Epithelial cell of proximal tubule (primary cell): ENCODE results near the gene PVALEF. TPM values are rescaled to one million over a fixed set of nuclear protein-coding genes. Genes with fewer than 3 reads are reported as not detected.
"Not testable (repeated sequence)": the region's sequence is repeated elsewhere in the genome, so short reads cannot be mapped to it uniquely, and the experiment has no call there.

Experiments
- DNase-seq: peaks from one replicate; pipeline ENCODE4 v3.0.0-alpha.2; 2011; ENCODE audit warnings: low read depth
- H3K4me3 ChIP-seq: 2 replicates; pipeline ENCODE4 v1.5.1; 2011; ENCODE audit warnings: low read depth, mild to moderate bottlenecking, low read length
- total RNA-seq: library from RNA; depleted of rRNA; stranded (reverse); fragments of >200 nt; gene quantifications from 2 replicates; pipeline ENCODE4 v1.2.3, GENCODE V29; 2015
- TF ChIP-seq, protein P1 (sequence below): conservative IDR thresholded peaks from 2 replicates; pipeline ENCODE4 v1.5.1; 2012; ENCODE audit warnings: low read depth, mild to moderate bottlenecking, low read length

PVALEF gene
- total RNA-seq, 1 donor from 2014 or later: not detected

DNA sequence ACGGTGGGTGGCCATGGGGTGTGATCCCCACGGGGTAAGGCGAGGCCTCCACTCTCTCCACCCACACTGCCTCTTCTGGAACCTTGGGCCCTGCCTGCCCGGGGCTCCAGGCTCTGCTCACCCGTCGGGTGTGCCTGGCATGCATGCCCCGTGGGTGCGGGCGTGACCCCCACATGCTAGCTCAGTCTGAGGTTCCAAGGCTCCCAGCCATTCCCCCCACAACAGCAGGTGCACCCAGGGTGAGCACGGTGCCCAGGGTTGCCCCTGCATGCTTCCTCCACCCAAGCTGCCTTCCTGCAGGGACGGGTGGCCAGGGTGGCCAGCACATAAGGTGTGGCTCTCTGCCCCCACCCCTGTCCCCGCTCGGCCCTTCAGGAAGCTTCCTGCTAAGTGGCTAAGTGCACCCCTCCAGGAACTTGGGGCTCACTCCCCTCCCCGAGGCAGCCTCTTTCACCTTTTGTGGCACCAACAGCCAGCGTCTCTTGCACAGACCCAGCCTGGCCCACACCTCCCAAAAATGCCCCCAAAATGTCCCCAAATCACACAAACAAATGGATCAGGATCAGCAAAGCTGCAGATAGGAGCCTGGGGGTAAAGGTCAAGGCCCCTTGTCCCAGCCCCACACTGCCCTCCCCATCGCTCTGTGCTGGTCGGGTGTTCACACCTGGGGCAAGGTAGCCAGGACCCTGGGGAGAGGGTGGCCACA, 21.4 kb upstream of the PVALEF start:
- TF ChIP-seq, protein P1, sequence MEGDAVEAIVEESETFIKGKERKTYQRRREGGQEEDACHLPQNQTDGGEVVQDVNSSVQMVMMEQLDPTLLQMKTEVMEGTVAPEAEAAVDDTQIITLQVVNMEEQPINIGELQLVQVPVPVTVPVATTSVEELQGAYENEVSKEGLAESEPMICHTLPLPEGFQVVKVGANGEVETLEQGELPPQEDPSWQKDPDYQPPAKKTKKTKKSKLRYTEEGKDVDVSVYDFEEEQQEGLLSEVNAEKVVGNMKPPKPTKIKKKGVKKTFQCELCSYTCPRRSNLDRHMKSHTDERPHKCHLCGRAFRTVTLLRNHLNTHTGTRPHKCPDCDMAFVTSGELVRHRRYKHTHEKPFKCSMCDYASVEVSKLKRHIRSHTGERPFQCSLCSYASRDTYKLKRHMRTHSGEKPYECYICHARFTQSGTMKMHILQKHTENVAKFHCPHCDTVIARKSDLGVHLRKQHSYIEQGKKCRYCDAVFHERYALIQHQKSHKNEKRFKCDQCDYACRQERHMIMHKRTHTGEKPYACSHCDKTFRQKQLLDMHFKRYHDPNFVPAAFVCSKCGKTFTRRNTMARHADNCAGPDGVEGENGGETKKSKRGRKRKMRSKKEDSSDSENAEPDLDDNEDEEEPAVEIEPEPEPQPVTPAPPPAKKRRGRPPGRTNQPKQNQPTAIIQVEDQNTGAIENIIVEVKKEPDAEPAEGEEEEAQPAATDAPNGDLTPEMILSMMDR: no peak
- DNase-seq: no peak
- no peak overlapping the region for H3K4me3 ChIP-seq

DNA sequence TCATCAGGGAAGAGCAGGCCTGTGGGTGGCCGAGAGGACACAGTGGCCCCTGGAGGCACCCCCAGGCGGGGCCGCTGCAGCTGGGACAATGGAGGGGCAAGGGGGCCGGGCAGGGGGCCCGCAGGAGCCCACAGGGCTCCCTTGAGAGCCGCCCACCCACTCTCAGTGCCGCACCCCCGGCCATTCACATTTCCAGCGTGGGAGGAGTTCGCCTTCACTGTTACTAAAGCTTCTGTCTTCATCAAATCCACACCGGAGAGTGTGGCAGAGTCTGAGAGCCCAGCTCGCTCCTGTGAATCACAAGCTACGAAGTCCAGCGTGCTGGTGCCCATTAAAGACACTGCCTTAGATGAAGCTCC, 20.9 kb upstream of the PVALEF start:
- H3K4me3 ChIP-seq: no peak overlapping the region
- TF ChIP-seq, protein P1: no peak
- no peak for DNase-seq

DNA sequence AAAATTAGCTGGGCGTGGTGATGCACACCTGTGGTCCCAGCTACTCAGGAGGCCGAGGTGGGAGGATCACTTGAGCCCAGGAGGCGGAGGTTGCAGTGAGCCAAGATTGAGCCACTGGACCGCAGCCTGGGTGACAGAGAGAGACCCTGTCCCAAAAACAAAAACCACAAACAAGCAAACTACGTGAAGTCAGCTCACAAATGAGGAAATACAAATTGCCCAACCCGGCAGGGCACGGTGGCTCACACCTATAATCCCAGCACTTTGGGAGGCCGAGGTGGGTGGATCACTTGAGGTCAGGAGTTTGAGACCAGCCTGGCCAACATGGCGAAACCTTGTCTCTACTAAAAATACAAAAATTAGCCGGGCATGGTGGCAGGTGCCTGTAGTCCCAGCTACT, 19.1 kb upstream of the PVALEF start:
- not testable (repeated sequence) for H3K4me3 ChIP-seq, DNase-seq

GRCh38 chr17:81147701-81148100, 17.6 kb upstream of the PVALEF start:
- TF ChIP-seq, protein P1: no peak
- H3K4me3 ChIP-seq: no peak overlapping the region
- DNase-seq: no peak

DNA sequence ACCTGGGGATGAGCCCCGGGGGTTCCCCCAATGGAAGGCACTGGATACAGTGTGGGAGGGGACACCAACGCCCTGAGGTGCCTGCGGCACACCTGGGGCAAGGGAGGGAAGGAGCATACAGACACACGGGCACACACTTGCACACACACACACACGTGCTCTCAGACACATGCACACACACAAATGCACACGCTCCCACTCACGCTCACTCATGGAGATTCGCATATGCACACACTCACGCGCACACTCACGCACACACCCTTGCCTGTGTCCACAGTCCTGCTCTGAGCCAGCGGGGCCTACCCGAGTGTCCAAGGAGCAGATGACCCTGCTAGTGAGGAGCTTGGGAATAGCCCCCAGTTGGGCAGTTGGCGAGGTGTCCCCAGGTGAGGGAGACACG, 16.7 kb upstream of the PVALEF start:
- no peak overlapping the region for H3K4me3 ChIP-seq
- DNase-seq: no peak
- TF ChIP-seq, protein P1: no peak

- no peak overlapping the region for H3K4me3 ChIP-seq
- no peak for DNase-seq
- TF ChIP-seq, protein P1: no peak
Measured at GRCh38 chr17:81148986-81149533, 16.2 kb upstream of the PVALEF start.

DNA sequence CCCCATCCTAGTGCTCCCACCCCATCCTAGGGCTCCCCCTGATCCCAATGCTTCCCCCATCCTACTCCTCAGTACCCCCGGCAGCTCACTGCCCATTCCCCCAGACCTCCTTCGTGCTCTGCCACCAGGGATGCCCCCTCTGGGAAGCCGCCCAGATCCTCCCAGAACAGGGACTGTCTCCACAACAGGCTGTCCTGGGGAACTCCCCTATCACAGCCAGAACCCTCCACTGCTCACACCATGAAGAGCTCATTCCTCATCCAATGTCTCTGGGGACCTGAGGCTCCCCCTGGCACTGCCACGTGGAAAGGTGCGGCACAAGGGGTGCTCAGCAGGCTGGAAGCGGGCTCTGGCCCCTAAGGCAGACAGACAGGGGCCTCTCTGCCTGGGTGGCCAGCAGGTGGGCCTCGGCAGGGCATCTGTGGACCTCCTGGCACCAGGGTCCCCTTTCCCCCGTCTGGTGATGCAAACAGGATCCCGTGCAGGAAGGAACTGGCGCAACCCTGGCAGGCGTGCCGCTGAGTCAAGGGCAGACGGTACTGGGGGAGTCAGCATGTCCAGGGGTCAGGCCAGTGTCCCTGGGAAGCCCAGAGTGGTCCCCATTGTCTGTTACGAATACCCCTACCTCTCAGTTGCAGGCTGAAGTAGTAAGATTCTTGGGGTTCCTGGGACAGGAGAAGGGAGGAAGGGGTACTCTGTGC, 14.8 kb upstream of the PVALEF start:
- no peak for DNase-seq
- TF ChIP-seq, protein P1: no peak
- H3K4me3 ChIP-seq: no peak overlapping the region
